ENCODE measurements around the gene SBF2.

The SBF2 gene

GRCh38 chr11:10317776-10318526 is 23.9 kb upstream of the SBF2 start:
- DNase-seq (ENCODE audit: low read depth in 3 of 3) = no peak

- DNase-seq (ENCODE audit: low read depth in 3 of 3) = no peak
Observed at GRCh38 chr11:10317151-10317755, 23.2 kb upstream of the SBF2 start.

DNA sequence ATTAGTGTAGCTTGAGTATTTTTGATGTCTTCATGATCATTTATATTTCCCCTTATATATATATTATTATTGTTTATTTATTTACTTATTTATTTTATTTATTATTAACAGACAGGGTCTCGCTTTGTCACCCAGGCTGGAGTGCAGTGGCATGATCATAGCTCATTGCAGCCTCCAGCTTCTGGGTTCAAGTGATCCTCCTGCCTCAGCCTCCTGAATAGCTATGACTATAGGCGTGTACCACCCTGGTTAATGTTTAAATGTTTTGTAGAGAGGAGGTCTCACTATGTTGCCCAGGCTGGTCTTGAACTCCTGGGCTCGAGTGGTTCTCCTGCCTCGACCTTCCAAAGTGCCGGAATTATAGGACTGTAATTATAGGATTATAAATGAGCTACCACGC is 21.1 kb upstream of the SBF2 start:
- no peak for DNase-seq (ENCODE audit: low read depth in 3 of 3)

DNA sequence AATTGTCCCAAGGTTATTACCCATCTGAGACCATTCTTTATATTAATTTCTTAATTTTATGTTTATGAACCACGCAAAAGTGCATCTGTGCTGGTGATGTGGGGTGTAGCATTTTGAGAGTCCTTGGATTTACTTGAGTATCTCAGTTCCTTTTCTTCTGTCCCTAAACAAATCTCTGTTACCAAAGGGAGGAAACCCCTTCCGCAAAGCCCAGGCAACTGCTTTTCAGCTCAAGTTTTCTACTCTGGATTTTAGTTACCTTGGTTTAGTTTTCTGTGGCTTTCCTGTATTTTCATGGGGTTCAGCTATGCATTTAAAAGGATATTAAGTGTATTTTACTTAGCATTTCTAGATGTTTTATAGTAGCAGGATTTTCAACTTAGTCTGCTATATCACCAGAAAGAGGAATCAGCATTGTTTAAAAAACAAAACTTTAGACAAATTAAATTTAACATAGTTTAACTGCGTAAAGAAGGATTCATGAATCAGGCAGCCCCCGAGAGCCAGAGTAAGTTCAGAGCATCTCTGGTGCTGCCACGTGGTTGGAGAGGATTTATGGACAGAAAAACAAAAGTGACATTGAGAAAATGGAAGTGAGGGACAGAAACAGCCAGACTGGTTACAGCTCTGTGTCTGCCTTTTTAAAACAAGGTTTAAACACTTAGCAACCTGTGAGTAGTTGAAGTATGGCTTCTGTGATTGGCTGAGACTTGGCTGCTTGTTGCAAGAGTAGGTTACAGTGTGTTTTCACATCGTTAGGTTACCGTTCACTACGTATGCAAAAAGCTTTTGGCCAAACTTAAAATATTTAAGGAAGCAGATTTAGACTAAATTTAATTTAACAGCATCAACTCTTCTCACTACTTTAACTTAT is 20.4 kb upstream of the SBF2 start:
- DNase-seq (ENCODE audit: low read depth in 3 of 3) = no peak

- no peak for DNase-seq (ENCODE audit: low read depth in 3 of 3)
Observed at GRCh38 chr11:10311802-10312201, 17.8 kb upstream of the SBF2 start.

DNA sequence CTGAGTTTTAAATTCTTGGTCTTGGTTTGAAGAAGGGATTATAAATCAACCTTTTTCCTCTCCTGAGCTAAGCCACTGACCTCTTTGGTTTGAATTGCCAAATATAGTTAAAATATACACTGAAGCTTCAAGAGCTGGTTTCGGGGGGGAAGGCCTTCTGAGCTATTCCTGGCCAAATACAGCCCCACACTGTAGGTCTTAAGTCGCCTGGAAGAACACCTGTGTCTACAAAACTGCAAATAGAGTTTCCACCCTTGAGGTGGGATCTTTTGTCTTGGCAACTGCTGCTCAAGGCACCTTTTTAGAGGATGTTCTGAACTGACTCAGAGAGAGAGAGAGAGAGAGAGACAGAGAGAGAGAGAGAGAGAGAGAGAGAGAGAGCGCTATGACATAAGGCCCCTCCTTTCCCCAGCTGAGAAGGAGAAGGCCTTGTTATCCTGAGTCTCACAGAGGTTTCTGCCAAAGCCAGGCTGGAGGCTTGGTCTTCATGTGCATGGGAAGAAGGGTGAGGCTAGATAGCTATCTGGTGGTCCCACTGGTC is 16.4 kb upstream of the SBF2 start:
- no peak for DNase-seq (ENCODE audit: low read depth in 3 of 3)

DNA sequence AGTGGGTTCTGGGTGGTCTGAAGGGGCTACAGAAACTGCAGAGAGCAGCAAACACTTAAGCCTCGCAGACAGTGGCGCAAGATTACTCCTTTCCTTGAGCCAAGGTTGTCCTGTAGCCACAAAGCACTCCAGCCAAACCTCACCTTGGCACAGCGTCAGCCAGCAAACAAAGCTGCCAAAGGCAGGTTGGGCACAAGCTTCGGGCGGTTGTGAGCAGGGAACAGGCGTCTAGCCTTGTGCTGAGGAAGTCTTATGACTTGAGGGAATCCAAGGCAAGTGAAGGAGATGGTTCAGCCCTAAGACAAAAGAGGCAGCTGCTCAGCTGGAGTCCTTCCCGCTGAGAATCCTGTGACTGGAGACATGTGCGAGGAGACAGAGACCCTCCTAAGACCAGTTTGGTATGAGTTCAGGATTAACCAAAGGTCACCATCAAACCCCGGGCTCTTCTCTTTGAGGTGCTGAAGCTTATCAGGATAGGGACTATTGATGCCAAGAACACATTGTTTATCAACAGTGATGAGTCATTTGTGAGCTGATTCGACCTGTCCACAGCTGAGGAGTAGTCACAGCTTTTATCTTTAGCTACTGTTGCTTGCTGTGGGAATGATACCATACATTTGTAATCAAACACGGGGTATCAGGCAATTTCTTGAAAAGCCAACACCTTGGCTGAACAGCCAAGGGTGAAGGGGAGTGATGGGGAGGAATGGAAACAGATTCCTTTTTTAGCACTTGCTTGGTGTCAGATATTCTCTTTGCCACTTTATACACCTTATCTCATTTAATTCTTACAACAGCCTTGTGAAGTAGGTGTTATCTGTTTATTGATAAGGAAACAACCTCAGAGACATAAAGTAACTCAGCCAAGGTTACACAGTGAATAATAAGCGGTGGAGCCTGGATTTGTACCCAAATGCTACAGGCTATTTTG is 15.4 kb upstream of the SBF2 start:
- no peak for DNase-seq (ENCODE audit: low read depth in 3 of 3)

DNA sequence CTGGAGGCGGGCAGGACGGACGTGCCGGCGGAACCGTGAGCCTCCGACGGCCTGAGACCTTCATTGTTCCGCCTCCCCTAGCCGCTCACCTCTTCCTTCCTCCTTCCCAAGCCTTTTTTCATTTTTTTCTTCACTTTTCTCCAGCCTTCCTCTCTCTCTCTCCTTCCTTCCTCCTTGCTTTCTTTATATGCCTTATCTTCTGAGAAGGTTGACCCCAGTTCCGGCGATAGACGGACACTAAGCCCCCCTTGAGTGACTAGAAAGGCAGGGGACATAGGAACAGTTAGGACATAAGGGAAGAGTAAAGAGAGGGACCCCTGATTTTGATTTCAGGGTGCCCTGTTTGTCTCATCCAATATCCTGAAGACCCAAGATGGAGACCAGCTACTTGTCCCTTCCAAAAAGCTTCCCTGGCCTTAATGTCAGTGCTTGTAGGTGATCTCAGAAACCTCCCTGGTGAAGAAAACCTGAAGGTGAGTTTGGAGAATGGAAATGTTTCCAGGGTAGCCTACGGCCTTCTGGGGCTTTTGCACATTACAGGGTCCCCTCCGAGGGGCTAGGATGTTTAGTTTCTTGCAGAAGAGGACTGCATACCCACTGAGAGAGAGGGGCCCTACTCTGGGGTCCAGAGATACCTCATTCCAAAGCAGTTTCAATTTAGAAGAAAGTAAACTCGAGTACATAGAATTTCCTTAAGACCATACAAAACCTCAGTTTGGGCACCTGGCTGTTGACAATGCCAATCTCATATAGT is 14.4 kb upstream of the SBF2 start:
- DNase-seq (ENCODE audit: low read depth in 3 of 3) = no peak

GRCh38 chr11:10307400-10308200 is 13.6 kb upstream of the SBF2 start:
- peak; percentile 59 to 83 (median 64) for DNase-seq (ENCODE audit: low read depth in 3 of 3)

GRCh38 chr11:10307022-10307399 is 13.0 kb upstream of the SBF2 start:
- DNase-seq (ENCODE audit: low read depth in 3 of 3) = no peak

GRCh38 chr11:10305964-10306918 is 12.2 kb upstream of the SBF2 start:
- no peak for DNase-seq (ENCODE audit: low read depth in 3 of 3)

GRCh38 chr11:10305262-10305963 is 11.4 kb upstream of the SBF2 start:
- peak in 1 of 3 experiments; percentile 21 for DNase-seq (ENCODE audit: low read depth in 3 of 3)

DNA sequence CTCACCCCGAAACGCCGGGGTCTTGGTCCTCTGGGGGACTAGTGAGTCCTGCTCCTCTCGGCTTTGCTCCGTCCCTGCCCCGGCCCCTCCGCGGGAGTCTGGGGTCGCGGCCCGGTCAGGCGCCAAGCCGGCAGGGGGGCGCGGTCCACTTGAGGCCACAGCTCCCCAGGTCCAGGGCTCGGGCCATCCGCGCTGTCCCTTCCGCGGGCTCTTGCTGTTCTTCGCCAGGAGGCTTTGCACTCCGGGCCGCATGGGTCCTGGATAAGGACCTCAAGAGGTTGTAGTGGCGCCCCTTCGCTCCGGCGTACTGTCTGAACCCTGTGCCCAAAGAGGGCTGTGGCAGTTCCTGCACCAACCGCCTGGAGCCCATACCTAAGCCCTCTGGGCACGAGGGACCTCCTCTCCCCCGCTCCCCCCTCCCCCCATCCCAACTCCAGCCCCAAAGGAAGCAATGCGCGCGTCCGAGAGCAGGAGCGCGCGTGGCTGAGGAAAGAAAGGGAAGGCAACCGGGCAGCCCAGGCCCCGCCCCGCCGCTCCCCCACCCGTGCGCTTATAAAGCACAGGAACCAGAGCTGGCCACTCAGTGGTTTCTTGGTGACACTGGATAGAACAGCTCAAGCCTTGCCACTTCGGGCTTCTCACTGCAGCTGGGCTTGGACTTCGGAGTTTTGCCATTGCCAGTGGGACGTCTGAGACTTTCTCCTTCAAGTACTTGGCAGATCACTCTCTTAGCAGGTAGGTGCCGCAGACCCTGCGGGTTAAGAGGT is 10.7 kb upstream of the SBF2 start, which contains the start of gene ADM:
ADM (plus strand) TSS at position 579 of the 767 bp plus-strand sequence. CDS start 628 bp downstream, outside the sequence.
- peak in 1 of 3 experiments; percentile 47 for DNase-seq (ENCODE audit: low read depth in 3 of 3)

GRCh38 chr11:10303558-10304363 is 9.7 kb upstream of the SBF2 start:
- DNase-seq (ENCODE audit: low read depth in 3 of 3) = no peak

DNA sequence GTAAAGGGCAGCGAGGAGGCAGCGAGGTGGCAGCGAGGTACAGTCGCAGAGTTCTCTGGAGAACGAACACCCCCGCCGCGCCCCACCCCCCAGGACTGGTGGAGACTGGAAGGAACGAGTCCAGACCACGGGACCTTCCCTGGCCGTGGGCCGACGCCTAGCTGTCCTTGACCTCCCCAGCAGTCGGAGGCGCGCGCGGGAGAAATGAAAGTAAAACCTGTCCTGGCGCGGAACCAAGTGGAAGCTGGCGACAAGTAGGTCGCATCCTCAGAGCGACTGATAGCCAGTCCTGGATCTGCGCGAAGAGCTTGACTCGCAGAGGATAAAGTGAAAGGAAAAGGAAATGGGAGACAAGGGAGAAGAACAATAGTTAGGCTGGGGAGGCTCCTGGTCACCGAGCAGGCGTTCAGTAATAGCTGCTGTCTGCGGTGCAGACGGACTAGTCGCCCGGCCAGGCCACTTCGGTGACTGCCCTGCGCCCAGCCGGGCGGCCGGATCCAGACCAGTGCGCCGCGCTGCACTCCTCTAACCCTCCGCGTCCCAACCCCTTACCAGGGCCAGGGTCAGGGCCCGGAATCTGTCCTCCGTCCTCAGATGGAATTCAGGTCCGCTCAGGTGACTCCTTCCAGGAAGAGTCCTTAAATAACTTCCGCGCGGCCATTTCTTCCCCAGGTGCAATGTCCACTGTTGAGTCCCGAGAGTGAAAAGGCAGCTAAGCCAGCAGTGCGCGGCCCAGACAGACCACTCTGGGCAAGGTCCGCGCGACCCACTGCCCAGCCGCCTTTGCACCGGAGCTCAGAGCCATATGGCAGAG is 8.9 kb upstream of the SBF2 start:
- peak in 1 of 3 experiments; percentile 53 for DNase-seq (ENCODE audit: low read depth in 3 of 3)
